Panc1 (cell line): ENCODE results near the gene EDAR.

Experiments used
- POLR2AphosphoS5 ChIP-seq: IDR thresholded peaks from 2 replicates; pipeline ENCODE4 v1.6.1; 2012; ENCODE audit warnings: mild to moderate bottlenecking, low read depth, low read length, moderate library complexity
- TCF7L2 ChIP-seq: IDR thresholded peaks from 2 replicates; pipeline ENCODE4 v1.6.1; 2011; ENCODE audit warnings: mild to moderate bottlenecking, low read depth, low read length, inconsistent platforms
- TF ChIP-seq, protein P1 (sequence below): fragments of 450-650 bp; IDR thresholded peaks from 2 replicates; pipeline ENCODE4 v1.5.1; 2017; ENCODE audit warnings: mild to moderate bottlenecking
- TF ChIP-seq, protein P2 (sequence below), 2 experiments: IDR thresholded peaks; 2 replicates each; pipeline ENCODE4 v1.6.1; 2011 to 2012; ENCODE audit warnings: low read depth in 2 of 2, control low read depth in 1 of 2, low read length in 1 of 2, mild to moderate bottlenecking in 1 of 2, moderate library complexity in 1 of 2; ENCODE audit not compliant: insufficient read depth in 1 of 2

GRCh38 chr2:108904680-108905079 lies 84.3 kb downstream of the EDAR start:
- TF ChIP-seq, protein P1, sequence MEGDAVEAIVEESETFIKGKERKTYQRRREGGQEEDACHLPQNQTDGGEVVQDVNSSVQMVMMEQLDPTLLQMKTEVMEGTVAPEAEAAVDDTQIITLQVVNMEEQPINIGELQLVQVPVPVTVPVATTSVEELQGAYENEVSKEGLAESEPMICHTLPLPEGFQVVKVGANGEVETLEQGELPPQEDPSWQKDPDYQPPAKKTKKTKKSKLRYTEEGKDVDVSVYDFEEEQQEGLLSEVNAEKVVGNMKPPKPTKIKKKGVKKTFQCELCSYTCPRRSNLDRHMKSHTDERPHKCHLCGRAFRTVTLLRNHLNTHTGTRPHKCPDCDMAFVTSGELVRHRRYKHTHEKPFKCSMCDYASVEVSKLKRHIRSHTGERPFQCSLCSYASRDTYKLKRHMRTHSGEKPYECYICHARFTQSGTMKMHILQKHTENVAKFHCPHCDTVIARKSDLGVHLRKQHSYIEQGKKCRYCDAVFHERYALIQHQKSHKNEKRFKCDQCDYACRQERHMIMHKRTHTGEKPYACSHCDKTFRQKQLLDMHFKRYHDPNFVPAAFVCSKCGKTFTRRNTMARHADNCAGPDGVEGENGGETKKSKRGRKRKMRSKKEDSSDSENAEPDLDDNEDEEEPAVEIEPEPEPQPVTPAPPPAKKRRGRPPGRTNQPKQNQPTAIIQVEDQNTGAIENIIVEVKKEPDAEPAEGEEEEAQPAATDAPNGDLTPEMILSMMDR: no peak
- no peak for TF ChIP-seq POLR2AphosphoS5
- TF ChIP-seq TCF7L2: no peak
- TF ChIP-seq, protein P2, sequence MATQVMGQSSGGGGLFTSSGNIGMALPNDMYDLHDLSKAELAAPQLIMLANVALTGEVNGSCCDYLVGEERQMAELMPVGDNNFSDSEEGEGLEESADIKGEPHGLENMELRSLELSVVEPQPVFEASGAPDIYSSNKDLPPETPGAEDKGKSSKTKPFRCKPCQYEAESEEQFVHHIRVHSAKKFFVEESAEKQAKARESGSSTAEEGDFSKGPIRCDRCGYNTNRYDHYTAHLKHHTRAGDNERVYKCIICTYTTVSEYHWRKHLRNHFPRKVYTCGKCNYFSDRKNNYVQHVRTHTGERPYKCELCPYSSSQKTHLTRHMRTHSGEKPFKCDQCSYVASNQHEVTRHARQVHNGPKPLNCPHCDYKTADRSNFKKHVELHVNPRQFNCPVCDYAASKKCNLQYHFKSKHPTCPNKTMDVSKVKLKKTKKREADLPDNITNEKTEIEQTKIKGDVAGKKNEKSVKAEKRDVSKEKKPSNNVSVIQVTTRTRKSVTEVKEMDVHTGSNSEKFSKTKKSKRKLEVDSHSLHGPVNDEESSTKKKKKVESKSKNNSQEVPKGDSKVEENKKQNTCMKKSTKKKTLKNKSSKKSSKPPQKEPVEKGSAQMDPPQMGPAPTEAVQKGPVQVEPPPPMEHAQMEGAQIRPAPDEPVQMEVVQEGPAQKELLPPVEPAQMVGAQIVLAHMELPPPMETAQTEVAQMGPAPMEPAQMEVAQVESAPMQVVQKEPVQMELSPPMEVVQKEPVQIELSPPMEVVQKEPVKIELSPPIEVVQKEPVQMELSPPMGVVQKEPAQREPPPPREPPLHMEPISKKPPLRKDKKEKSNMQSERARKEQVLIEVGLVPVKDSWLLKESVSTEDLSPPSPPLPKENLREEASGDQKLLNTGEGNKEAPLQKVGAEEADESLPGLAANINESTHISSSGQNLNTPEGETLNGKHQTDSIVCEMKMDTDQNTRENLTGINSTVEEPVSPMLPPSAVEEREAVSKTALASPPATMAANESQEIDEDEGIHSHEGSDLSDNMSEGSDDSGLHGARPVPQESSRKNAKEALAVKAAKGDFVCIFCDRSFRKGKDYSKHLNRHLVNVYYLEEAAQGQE (IDR thresholded peaks at IDR 0.05; ENCODE audit: insufficient read depth in 1 of 2, low read depth in 2 of 2, low read length in 1 of 2): no peak
